MCF 10A (cell line): ENCODE results near the gene PADI4. TPM values are rescaled to one million over a fixed set of nuclear protein-coding genes. Genes with fewer than 3 reads are reported as not detected.

Experiments
- BruUV-seq: library from RNA; stranded (reverse); fragments of 400-500 nt; replicated peaks from 2 replicates; lab custom pipeline; 2021; lab: Mats Ljungman, UMichigan
- CTCF ChIA-PET: fragments of 300-600 bp; sonication (Branson Sonifier 250); formaldehyde crosslinking; extraction: SDS; loops from one replicate; lab custom pipeline; 2021; ENCODE audit warnings: antibody characterized with exemption, inconsistent platforms; lab: Yijun Ruan, JAX
- POLR2A ChIA-PET: fragments of 300-600, 350-650 bp; sonication (Branson Sonifier 250); formaldehyde crosslinking; extraction: SDS; loops from one replicate; lab custom pipeline; 2020; ENCODE audit warnings: antibody characterized with exemption, inconsistent platforms; lab: Yijun Ruan, JAX
- DNase-seq: peaks from one replicate; pipeline ENCODE4 v3.0.0-alpha.2; 2018; ENCODE audit not compliant: unreplicated experiment
- H3K27ac Mint-ChIP-seq: one replicate; pipeline ENCODE4 v1.8.0; 2022; ENCODE audit warnings: mild to moderate bottlenecking, low read depth, mixed read lengths; ENCODE audit not compliant: unreplicated experiment
- H3K27me3 Mint-ChIP-seq: one replicate; pipeline ENCODE4 v1.8.0; 2022; ENCODE audit warnings: mixed read lengths; ENCODE audit not compliant: insufficient read depth, unreplicated experiment
- H3K36me3 Mint-ChIP-seq: one replicate; pipeline ENCODE4 v1.8.0; 2022; ENCODE audit warnings: mild to moderate bottlenecking, moderate library complexity, mixed read lengths; ENCODE audit not compliant: insufficient read depth, unreplicated experiment
- H3K4me1 Mint-ChIP-seq: one replicate; pipeline ENCODE4 v1.8.0; 2022; ENCODE audit warnings: mixed read lengths; ENCODE audit not compliant: insufficient read depth, unreplicated experiment
- H3K4me3 Mint-ChIP-seq: one replicate; pipeline ENCODE4 v1.8.0; 2022; ENCODE audit warnings: mild to moderate bottlenecking, moderate library complexity, mixed read lengths; ENCODE audit not compliant: unreplicated experiment
- H3K9me3 Mint-ChIP-seq: one replicate; pipeline ENCODE4 v1.8.0; 2022; ENCODE audit warnings: mixed read lengths; ENCODE audit not compliant: unreplicated experiment
- CTCF ChIP-seq: fragments of 200-600 bp; IDR thresholded peaks from one replicate; pipeline ENCODE4 v1.8.0; 2022; ENCODE audit warnings: antibody characterized with exemption, mild to moderate bottlenecking; ENCODE audit not compliant: unreplicated experiment
- intact Hi-C: fragments of 100-400 bp; cut with micrococcal nuclease; formaldehyde crosslinking; loops from 2 replicates; pipeline ENCODE4 v1.14.1; 2022
- total RNA-seq: library from RNA; stranded (reverse); gene quantifications from 2 replicates; pipeline ENCODE4 v1.2.3, GENCODE V29; 2022

The PADI4 gene
- total RNA-seq, 1 experiment from 2014 or later: 0.51 TPM

GRCh38 chr1:17265162-17265561 is 42.8 kb upstream of the PADI4 start:
- Mint-ChIP-seq H3K4me1 (peaks cover 4% of the 10 kb centered on the region), H3K27ac (no peak overlapping the region), H3K4me3 (no peak overlapping the region), H3K36me3 (no peaks in the 10 kb centered on the region), H3K27me3 (no peaks in the 10 kb centered on the region), H3K9me3 (no peaks in the 10 kb centered on the region)
- BruUV-seq: no TSS peak
- intact Hi-C loops: no loop called here
- ChIA-PET POLR2A (interaction anchor here (1.5 kb wide), 1 partner anchor 137 kb away, joined by 3 read pairs; no protein-coding TSS in a partner anchor), CTCF (interaction anchor here (0.7 to 2.2 kb wide), 5 partner anchors 10 to 140 kb away, joined by 3 to 10 read pairs (median 6); no protein-coding TSS in a partner anchor)
- no peak for TF ChIP-seq CTCF
- DNase-seq: no peak

- Mint-ChIP-seq H3K4me3 (no peak overlapping the region), H3K9me3 (no peaks in the 10 kb centered on the region), H3K36me3 (no peaks in the 10 kb centered on the region), H3K27me3 (no peaks in the 10 kb centered on the region), H3K27ac (no peak overlapping the region), H3K4me1 (peaks cover 4% of the 10 kb centered on the region)
- TF ChIP-seq CTCF: no peak
- ChIA-PET CTCF (interaction anchor here (1.0 to 2.0 kb wide), 2 partner anchors 20 to 140 kb away, joined by 3 to 10 read pairs; no protein-coding TSS in a partner anchor), POLR2A (interaction anchor here (0.6 to 1.5 kb wide), 2 partner anchors 138 to 221 kb away, joined by 3 to 5 read pairs; no protein-coding TSS in a partner anchor)
- no TSS peak for BruUV-seq
- no peak for DNase-seq
- intact Hi-C loops: no loop called here
Measured at GRCh38 chr1:17265950-17266349, 42.0 kb upstream of the PADI4 start.

- no peaks in the 10 kb centered on the region for H3K27me3 Mint-ChIP-seq
- DNase-seq: no peak
- intact Hi-C loops: loop anchor here (10.0 kb wide), 2 partner anchors 134 to 146 kb away; no protein-coding TSS in a partner anchor
- H3K36me3 Mint-ChIP-seq: peaks cover 6% of the 10 kb centered on the region
- BruUV-seq: no TSS peak
- no peaks in the 10 kb centered on the region for H3K9me3 Mint-ChIP-seq
- CTCF ChIA-PET: interaction anchor here (0.6 to 0.9 kb wide), 4 partner anchors 14 to 215 kb away, joined by 3 read pairs; no protein-coding TSS in a partner anchor
- POLR2A ChIA-PET: interaction anchor here (1.2 kb wide), 1 partner anchor 20 kb away, joined by 3 read pairs; no protein-coding TSS in a partner anchor
- H3K27ac Mint-ChIP-seq: no peak overlapping the region
- H3K4me3 Mint-ChIP-seq: no peak overlapping the region
- no peaks in the 10 kb centered on the region for H3K4me1 Mint-ChIP-seq
- no peak for TF ChIP-seq CTCF
Measured at GRCh38 chr1:17270891-17271765, 36.9 kb upstream of the PADI4 start.

GRCh38 chr1:17272066-17272465 is 35.9 kb upstream of the PADI4 start:
- CTCF ChIA-PET: interaction anchor here (0.6 to 0.9 kb wide), 4 partner anchors 13 to 216 kb away, joined by 3 to 4 read pairs (median 3); no protein-coding TSS in a partner anchor
- Mint-ChIP-seq H3K27me3 (no peaks in the 10 kb centered on the region), H3K4me1 (peaks cover 4% of the 10 kb centered on the region), H3K27ac (no peak overlapping the region), H3K4me3 (no peak overlapping the region), H3K9me3 (no peaks in the 10 kb centered on the region), H3K36me3 (peaks cover 6% of the 10 kb centered on the region)
- no TSS peak for BruUV-seq
- POLR2A ChIA-PET: interaction anchor here (0.7 to 1.2 kb wide), 4 partner anchors 13 to 172 kb away, joined by 3 to 4 read pairs (median 4); no protein-coding TSS in a partner anchor
- no peak for TF ChIP-seq CTCF
- DNase-seq: no peak
- intact Hi-C loops: loop anchor here (10.0 kb wide), 2 partner anchors 133 to 147 kb away; no protein-coding TSS in a partner anchor
